Osteocyte (in vitro differentiated cells): ENCODE measurements around the gene DDX60. TPM values are rescaled to one million over a fixed set of nuclear protein-coding genes. Genes with fewer than 3 reads are reported as not detected.
"Not testable (repeated sequence)": the region's sequence is repeated elsewhere in the genome, so short reads cannot be mapped to it uniquely, and the experiment has no call there.

Source experiments
- DNase-seq: peaks from one replicate; pipeline ENCODE4 v3.0.0; 2021; ENCODE audit warnings: mixed read lengths; ENCODE audit not compliant: unreplicated experiment; ENCODE audit errors: extremely low spot score
- H3K27ac Mint-ChIP-seq: one replicate; pipeline ENCODE4 v1.8.0; 2021; ENCODE audit warnings: mild to moderate bottlenecking, mixed read lengths; ENCODE audit not compliant: unreplicated experiment
- H3K27me3 Mint-ChIP-seq: one replicate; pipeline ENCODE4 v1.8.0; 2021; ENCODE audit warnings: mixed read lengths; ENCODE audit not compliant: unreplicated experiment
- H3K36me3 Mint-ChIP-seq: one replicate; pipeline ENCODE4 v1.8.0; 2021; ENCODE audit warnings: mixed read lengths; ENCODE audit not compliant: unreplicated experiment
- H3K4me1 Mint-ChIP-seq: one replicate; pipeline ENCODE4 v1.8.0; 2021; ENCODE audit warnings: mixed read lengths; ENCODE audit not compliant: unreplicated experiment
- H3K4me3 Mint-ChIP-seq: one replicate; pipeline ENCODE4 v1.8.0; 2021; ENCODE audit warnings: mild to moderate bottlenecking, moderate library complexity, mixed read lengths; ENCODE audit not compliant: unreplicated experiment
- H3K9me3 Mint-ChIP-seq: one replicate; pipeline ENCODE4 v1.8.0; 2021; ENCODE audit warnings: mixed read lengths; ENCODE audit not compliant: unreplicated experiment
- CTCF ChIP-seq: fragments of 200-600 bp; sonication (generic); IDR thresholded peaks from 2 replicates; pipeline ENCODE4 v1.5.0; 2021; ENCODE audit warnings: antibody characterized with exemption, mild to moderate bottlenecking, moderate library complexity
- total RNA-seq: library from RNA; stranded (reverse); gene quantifications from 2 replicates; pipeline ENCODE4 v1.2.1, GENCODE V29; 2021

Gene DDX60
- total RNA-seq, 1 donor from 2014 or later: 15.7 TPM

- Mint-ChIP-seq H3K4me1 (no peaks in the 10 kb centered on the region), H3K27ac (no peak overlapping the region), H3K27me3 (no peaks in the 10 kb centered on the region), H3K4me3 (no peak overlapping the region), H3K36me3 (peaks cover 52% of the 10 kb centered on the region), H3K9me3 (no peaks in the 10 kb centered on the region)
- TF ChIP-seq CTCF: no peak
- no peak for DNase-seq
These were observed 25.1 kb downstream of the DDX60 start for GRCh38 chr4:168293386-168293975.

GRCh38 chr4:168291242-168291641 is 27.3 kb downstream of the DDX60 start:
- no peaks in the 10 kb centered on the region for H3K4me1 Mint-ChIP-seq
- H3K36me3 Mint-ChIP-seq: peaks cover 44% of the 10 kb centered on the region
- no peak for TF ChIP-seq CTCF

GRCh38 chr4:168285850-168286249 is 32.7 kb downstream of the DDX60 start:
- not testable (repeated sequence) for DNase-seq, H3K9me3 Mint-ChIP-seq, H3K27me3 Mint-ChIP-seq, H3K27ac Mint-ChIP-seq, H3K4me3 Mint-ChIP-seq, H3K4me1 Mint-ChIP-seq
- peaks cover 41% of the 10 kb centered on the region for H3K36me3 Mint-ChIP-seq

More at GRCh38 chr4:168291242-168291641, 27.3 kb downstream of the DDX60 start:
- no peak overlapping the region for H3K4me3 Mint-ChIP-seq
- H3K9me3 Mint-ChIP-seq: no peaks in the 10 kb centered on the region
- DNase-seq: no peak
- no peaks in the 10 kb centered on the region for H3K27me3 Mint-ChIP-seq
- H3K27ac Mint-ChIP-seq: no peak overlapping the region

- no peak overlapping the region for H3K27ac Mint-ChIP-seq
- H3K27me3 Mint-ChIP-seq: no peaks in the 10 kb centered on the region
- peaks cover 61% of the 10 kb centered on the region for H3K36me3 Mint-ChIP-seq
- TF ChIP-seq CTCF: no peak
- no peaks in the 10 kb centered on the region for H3K9me3 Mint-ChIP-seq
- H3K4me3 Mint-ChIP-seq: no peak overlapping the region
- no peak for DNase-seq
- no peaks in the 10 kb centered on the region for H3K4me1 Mint-ChIP-seq
These were observed 39.0 kb downstream of the DDX60 start for GRCh38 chr4:168279556-168279955.

- no peak for DNase-seq
- Mint-ChIP-seq H3K27ac (no peak overlapping the region), H3K27me3 (no peaks in the 10 kb centered on the region), H3K9me3 (no peaks in the 10 kb centered on the region), H3K36me3 (peaks cover 64% of the 10 kb centered on the region), H3K4me1 (peaks cover 4% of the 10 kb centered on the region), H3K4me3 (no peak overlapping the region)
- TF ChIP-seq CTCF: no peak
These were observed 42.7 kb downstream of the DDX60 start for GRCh38 chr4:168275836-168276235.

GRCh38 chr4:168274871-168275270 is 43.7 kb downstream of the DDX60 start:
- peaks cover 61% of the 10 kb centered on the region for H3K36me3 Mint-ChIP-seq
- H3K27ac Mint-ChIP-seq: no peak overlapping the region
- H3K4me1 Mint-ChIP-seq: peaks cover 4% of the 10 kb centered on the region
- H3K27me3 Mint-ChIP-seq: no peaks in the 10 kb centered on the region
- no peak overlapping the region for H3K4me3 Mint-ChIP-seq
- no peak for TF ChIP-seq CTCF
- H3K9me3 Mint-ChIP-seq: no peaks in the 10 kb centered on the region
- no peak for DNase-seq
